ENCODE results near the gene KIAA0513.

Gene KIAA0513

DNA sequence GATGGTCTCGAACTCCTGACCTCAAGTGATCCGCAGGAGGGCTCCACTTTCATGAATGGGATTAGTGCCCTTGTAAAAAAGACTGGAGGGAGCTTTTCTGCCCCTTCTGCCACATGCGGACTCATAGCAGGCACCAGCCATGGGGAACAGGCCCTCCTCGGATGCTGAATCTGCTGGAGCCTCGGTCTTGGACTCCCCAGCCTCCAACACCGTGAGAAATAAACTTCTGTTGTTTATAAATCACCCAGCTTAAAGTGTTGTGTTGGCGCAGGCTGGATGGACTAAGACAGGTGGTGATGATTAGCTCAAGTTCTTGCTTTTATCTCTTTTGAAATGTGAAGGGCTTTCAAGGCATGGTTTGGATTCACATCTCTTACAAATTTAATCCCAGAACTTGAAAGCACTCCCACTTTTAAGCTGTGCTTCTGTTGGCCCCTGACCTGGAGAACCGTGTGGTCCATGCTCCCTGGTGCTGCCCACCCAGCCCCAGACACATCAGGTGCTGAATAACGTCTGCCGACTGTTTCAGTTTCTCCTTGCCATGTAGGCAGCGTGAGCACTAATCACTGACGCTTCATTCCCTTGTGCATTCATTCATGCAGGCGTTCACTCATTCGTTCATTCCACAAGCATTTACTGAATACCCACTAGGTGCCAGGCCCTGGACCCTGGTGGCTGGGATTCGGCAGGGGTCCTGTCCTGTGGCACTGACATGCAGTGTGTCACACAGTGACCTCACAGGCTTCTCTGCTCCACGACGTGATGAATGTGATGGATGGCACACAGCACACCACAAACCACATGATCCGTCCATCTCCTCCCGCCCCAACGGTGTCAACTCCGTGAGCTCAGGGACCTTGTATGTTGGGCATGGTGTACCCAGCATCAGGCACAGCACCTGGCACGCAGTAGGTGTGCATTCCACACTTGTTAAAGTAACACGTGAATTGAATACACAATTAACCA lies 75.8 kb downstream of the KIAA0513 start:
- H3K9me3 ChIP-seq (ENCODE audit: insufficient read depth, low read length), result no peaks in the 10 kb centered on the region
- no peaks in the 10 kb centered on the region for H3K36me3 ChIP-seq (ENCODE audit: low read length)
- H3K27ac ChIP-seq (ENCODE audit: low read depth, low read length), result no peak overlapping the region
- H3K79me2 ChIP-seq (ENCODE audit: insufficient read depth, low read length), result no peaks in the 10 kb centered on the region
- H3F3A ChIP-seq (ENCODE audit: insufficient read depth), result no peaks in the 10 kb centered on the region
- no peaks in the 10 kb centered on the region for H3K27me3 ChIP-seq (ENCODE audit: low read length)
- H2AFZ ChIP-seq (ENCODE audit: low read depth, low read length, severe bottlenecking), result no peak overlapping the region
- H3K4me3 ChIP-seq (ENCODE audit: insufficient read depth, low read length, poor library complexity, severe bottlenecking), result no peak overlapping the region
- H4K20me1 ChIP-seq (ENCODE audit: low read depth, low read length), result no peaks in the 10 kb centered on the region
- H3K4me2 ChIP-seq (ENCODE audit: low read depth, low read length, poor library complexity, severe bottlenecking), result no peak overlapping the region
- TF ChIP-seq EZH2phosphoT487 (conservative IDR thresholded peaks at IDR 0.05; ENCODE audit: low read length), result no peak
- TF ChIP-seq, protein P1, sequence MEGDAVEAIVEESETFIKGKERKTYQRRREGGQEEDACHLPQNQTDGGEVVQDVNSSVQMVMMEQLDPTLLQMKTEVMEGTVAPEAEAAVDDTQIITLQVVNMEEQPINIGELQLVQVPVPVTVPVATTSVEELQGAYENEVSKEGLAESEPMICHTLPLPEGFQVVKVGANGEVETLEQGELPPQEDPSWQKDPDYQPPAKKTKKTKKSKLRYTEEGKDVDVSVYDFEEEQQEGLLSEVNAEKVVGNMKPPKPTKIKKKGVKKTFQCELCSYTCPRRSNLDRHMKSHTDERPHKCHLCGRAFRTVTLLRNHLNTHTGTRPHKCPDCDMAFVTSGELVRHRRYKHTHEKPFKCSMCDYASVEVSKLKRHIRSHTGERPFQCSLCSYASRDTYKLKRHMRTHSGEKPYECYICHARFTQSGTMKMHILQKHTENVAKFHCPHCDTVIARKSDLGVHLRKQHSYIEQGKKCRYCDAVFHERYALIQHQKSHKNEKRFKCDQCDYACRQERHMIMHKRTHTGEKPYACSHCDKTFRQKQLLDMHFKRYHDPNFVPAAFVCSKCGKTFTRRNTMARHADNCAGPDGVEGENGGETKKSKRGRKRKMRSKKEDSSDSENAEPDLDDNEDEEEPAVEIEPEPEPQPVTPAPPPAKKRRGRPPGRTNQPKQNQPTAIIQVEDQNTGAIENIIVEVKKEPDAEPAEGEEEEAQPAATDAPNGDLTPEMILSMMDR (IDR thresholded peaks at IDR 0.05; ENCODE audit: insufficient read depth, low read length, poor library complexity, severe bottlenecking), result no peak
- no peaks in the 10 kb centered on the region for H3K9me2 ChIP-seq (replicated peaks; ENCODE audit: insufficient read depth, low read length)
- no peak overlapping the region for H3K9ac ChIP-seq (ENCODE audit: low read length)

DNA sequence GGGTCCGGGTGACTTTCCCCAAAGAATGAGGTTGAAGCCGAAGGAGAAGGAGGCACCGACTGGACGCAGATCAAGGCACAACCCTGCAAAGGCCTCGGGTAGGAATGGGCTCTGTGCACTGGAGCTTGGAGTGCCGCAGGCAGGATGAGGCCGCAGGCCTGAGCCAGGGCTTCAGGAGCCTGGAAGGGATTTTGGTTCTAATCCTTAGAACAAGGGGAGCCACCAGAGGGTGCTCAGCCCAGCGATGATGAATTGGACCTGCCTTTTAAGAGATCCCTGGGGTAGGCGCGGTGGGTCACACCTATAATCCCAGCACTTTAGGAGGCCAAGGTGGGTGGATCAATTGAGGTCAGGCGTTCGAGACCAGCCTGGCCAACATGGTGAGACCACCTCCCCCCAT lies 76.6 kb downstream of the KIAA0513 start:
- Histone ChIP-seq H3K27ac (ENCODE audit: low read depth, low read length) (no peak overlapping the region), H3K4me2 (ENCODE audit: low read depth, low read length, poor library complexity, severe bottlenecking) (no peak overlapping the region), H3K36me3 (ENCODE audit: low read length) (no peaks in the 10 kb centered on the region), H4K20me1 (ENCODE audit: low read depth, low read length) (no peaks in the 10 kb centered on the region), H3K4me3 (ENCODE audit: insufficient read depth, low read length, poor library complexity, severe bottlenecking) (no peak overlapping the region), H2AFZ (ENCODE audit: low read depth, low read length, severe bottlenecking) (no peak overlapping the region), H3K9me2 (replicated peaks; ENCODE audit: insufficient read depth, low read length) (no peaks in the 10 kb centered on the region), H3K9ac (ENCODE audit: low read length) (no peak overlapping the region), H3K27me3 (ENCODE audit: low read length) (no peaks in the 10 kb centered on the region), H3F3A (ENCODE audit: insufficient read depth) (no peaks in the 10 kb centered on the region), H3K79me2 (ENCODE audit: insufficient read depth, low read length) (no peaks in the 10 kb centered on the region), H3K9me3 (ENCODE audit: insufficient read depth, low read length) (no peaks in the 10 kb centered on the region)
- TF ChIP-seq, protein P1 (IDR thresholded peaks at IDR 0.05; ENCODE audit: insufficient read depth, low read length, poor library complexity, severe bottlenecking), result no peak
- no peak for TF ChIP-seq EZH2phosphoT487 (conservative IDR thresholded peaks at IDR 0.05; ENCODE audit: low read length)

DNA sequence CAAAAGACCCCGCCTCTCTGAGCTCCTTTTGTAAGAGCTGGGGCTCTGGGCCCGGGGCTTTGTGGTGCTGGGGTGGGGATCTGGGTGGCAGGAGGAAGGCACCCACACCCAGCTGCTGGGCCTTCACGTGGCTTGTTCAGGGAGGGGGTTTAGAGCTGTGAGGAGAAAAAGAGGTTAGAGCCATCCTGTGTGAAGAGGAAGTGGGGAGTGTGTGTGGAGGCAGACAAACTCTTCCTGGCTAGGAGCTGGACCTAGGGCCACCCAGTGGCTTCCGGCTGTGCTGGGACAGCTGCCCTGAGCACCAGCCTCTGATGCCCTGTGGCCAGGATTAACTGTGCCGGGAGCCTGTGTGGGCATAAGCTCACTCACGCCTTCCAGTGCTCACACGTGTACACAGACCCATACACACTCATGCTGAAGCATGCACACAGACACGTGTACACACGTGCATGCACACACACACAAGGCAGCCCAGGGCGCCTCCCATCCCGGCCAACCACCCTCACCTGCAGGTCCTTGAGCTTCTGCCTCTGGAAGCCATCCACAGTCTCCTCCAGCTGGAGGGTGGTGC lies 77.3 kb downstream of the KIAA0513 start:
- Histone ChIP-seq H3K9me2 (replicated peaks; ENCODE audit: insufficient read depth, low read length) (no peaks in the 10 kb centered on the region), H3K4me2 (ENCODE audit: low read depth, low read length, poor library complexity, severe bottlenecking) (no peak overlapping the region), H3K4me3 (ENCODE audit: insufficient read depth, low read length, poor library complexity, severe bottlenecking) (no peak overlapping the region), H3K9me3 (ENCODE audit: insufficient read depth, low read length) (no peaks in the 10 kb centered on the region), H4K20me1 (ENCODE audit: low read depth, low read length) (no peaks in the 10 kb centered on the region), H3F3A (ENCODE audit: insufficient read depth) (no peaks in the 10 kb centered on the region), H3K27ac (ENCODE audit: low read depth, low read length) (no peak overlapping the region), H3K36me3 (ENCODE audit: low read length) (no peaks in the 10 kb centered on the region), H3K79me2 (ENCODE audit: insufficient read depth, low read length) (no peaks in the 10 kb centered on the region), H2AFZ (ENCODE audit: low read depth, low read length, severe bottlenecking) (no peak overlapping the region), H3K9ac (ENCODE audit: low read length) (no peak overlapping the region), H3K27me3 (ENCODE audit: low read length) (no peaks in the 10 kb centered on the region)
- TF ChIP-seq, protein P1 (IDR thresholded peaks at IDR 0.05; ENCODE audit: insufficient read depth, low read length, poor library complexity, severe bottlenecking), result no peak
- no peak for TF ChIP-seq EZH2phosphoT487 (conservative IDR thresholded peaks at IDR 0.05; ENCODE audit: low read length)
